Endodermal cell (in vitro differentiated cells): ENCODE data around the gene FPR2. TPM values are rescaled to one million over a fixed set of nuclear protein-coding genes. Genes with fewer than 3 reads are reported as not detected.

Experiments
- DNase-seq: peaks from one replicate; pipeline ENCODE4 v3.0.0-alpha.2; 2017
- H3K27ac ChIP-seq: 2 replicates; pipeline ENCODE4 v1.5.1; 2013; ENCODE audit warnings: mild to moderate bottlenecking, low read depth, low read length, moderate library complexity
- H3K27me3 ChIP-seq: 2 replicates; pipeline ENCODE4 v1.6.1; 2013; ENCODE audit warnings: mild to moderate bottlenecking, low read length, moderate library complexity; ENCODE audit not compliant: insufficient read depth, control insufficient read depth, poor library complexity, severe bottlenecking
- H3K36me3 ChIP-seq: 2 replicates; pipeline ENCODE4 v1.7.0; 2013; ENCODE audit warnings: mild to moderate bottlenecking, low read length, moderate library complexity; ENCODE audit not compliant: control insufficient read depth, insufficient read depth
- H3K4me1 ChIP-seq: one replicate; pipeline ENCODE4 v1.7.0; 2013; ENCODE audit warnings: low read length; ENCODE audit not compliant: control insufficient read depth, insufficient read depth
- H3K4me3 ChIP-seq: 2 replicates; pipeline ENCODE4 v1.5.1; 2013; ENCODE audit warnings: mild to moderate bottlenecking, low read length, moderate library complexity
- H3K9ac ChIP-seq: 2 replicates; pipeline ENCODE4 v1.6.1; 2013; ENCODE audit warnings: mild to moderate bottlenecking, low read length, moderate library complexity; ENCODE audit not compliant: poor library complexity, severe bottlenecking; ENCODE audit errors: extremely low read depth
- H3K9me3 ChIP-seq: 2 replicates; pipeline ENCODE4 v1.6.1; 2013; ENCODE audit warnings: mild to moderate bottlenecking, low read length, moderate library complexity; ENCODE audit not compliant: control insufficient read depth
- H3K27ac Mint-ChIP-seq: 2 replicates; pipeline ENCODE4 v1.8.0; 2020; ENCODE audit warnings: mixed read lengths
- H3K27me3 Mint-ChIP-seq: 2 replicates; pipeline ENCODE4 v1.8.0; 2021; ENCODE audit warnings: mild to moderate bottlenecking, mixed read lengths; ENCODE audit not compliant: insufficient read depth
- H3K36me3 Mint-ChIP-seq: 2 replicates; pipeline ENCODE4 v1.8.0; 2020; ENCODE audit warnings: low read depth, mixed read lengths
- H3K4me1 Mint-ChIP-seq: 2 replicates; pipeline ENCODE4 v1.8.0; 2020; ENCODE audit warnings: mixed read lengths
- H3K4me3 Mint-ChIP-seq: 2 replicates; pipeline ENCODE4 v1.8.0; 2020; ENCODE audit warnings: mild to moderate bottlenecking, moderate library complexity, mixed read lengths
- H3K9me3 Mint-ChIP-seq: 2 replicates; pipeline ENCODE4 v1.8.0; 2020; ENCODE audit warnings: mild to moderate bottlenecking, mixed read lengths
- WGBS, 2 experiments: methylation state at CpG; one replicate each; pipeline versions ENCODE4 v1.1.5 to v1.1.7; 2013; ENCODE audit warnings: missing lambda C conversion rate in 2 of 2, mixed read lengths in 1 of 2; ENCODE audit not compliant: insufficient coverage in 1 of 2, insufficient read length in 1 of 2; 5-methylcytosine and 5-hydroxymethylcytosine counted together
- total RNA-seq, 2 donors: library from RNA; stranded (reverse); fragmentation: NEBNext Ultra II Directional in 1 of 2; extraction: Animal tissue kit (Norgen Biotek cat#: 25700) in 1 of 2; gene quantifications; 2 replicates in 1 of 2; 3 replicates in 1 of 2; pipeline ENCODE4 v1.2.1, GENCODE V29; 2021
- TF ChIP-seq, protein P1 (sequence below): fragments of 200-600 bp; sonication (generic); conservative IDR thresholded peaks from 2 replicates; pipeline ENCODE4 v1.5.0; 2021; ENCODE audit warnings: antibody characterized with exemption, mild to moderate bottlenecking

The FPR2 gene
- total RNA-seq, 2 donors from 2014 or later: 0.11 TPM; not detected in 1

DNA sequence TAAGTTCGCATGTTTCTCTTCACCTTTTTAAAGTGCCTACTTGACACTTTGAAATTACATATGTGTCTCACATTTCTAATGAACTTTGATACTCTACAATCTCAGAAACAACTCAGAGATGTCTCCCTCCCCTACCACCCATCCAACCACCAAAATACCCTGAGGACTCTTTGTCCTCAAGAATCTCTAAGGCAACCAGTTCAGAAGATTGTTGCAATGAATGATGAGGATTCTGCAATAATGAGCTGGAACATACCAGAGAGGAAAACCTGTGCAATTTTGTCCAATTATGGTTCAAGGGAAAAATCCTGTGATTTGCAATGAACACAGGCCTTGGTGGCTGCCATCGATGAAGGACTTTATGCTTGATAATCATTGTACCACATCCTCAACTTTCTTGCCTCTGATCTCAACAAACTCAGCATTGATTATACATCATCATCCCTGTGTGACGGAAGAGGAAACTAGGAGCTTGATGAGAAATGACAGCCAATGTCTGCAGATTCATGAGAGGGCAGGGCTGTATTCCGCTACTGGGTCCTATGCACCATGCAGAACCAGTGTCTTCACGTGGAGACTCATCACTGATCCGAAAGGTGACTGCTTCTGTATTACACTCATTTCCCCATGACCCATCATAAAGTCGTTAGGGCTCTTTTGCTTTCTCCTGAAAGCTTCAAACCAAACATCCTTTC lies 10.4 kb upstream of the FPR2 start:
- no peak overlapping the region for H3K4me3 Mint-ChIP-seq

DNA sequence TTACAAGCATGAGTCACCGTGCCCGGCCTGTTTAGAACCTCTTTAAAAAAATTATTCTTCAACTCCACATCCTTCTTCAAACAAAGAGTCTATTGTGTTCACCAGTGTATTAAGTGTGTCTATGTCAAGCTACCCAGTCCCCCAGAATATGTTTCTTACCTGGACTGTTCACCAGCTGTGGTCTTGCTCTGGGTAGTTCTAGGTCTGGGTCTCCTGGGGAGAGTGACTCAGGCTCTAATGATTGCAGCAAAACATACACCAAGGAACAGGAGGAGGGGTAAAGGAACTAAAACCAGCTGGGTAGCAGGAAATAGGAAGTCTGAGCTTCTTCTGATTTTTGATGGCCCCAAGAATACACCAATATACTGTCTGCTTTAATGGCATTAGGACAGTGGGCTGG lies 9.3 kb upstream of the FPR2 start, which contains the start of gene FPR1:
Gene FPR1, minus strand, starts transcription at position 224 of the 400 bp plus-strand sequence. CDS start 4,884 bp downstream, outside the sequence.
- TF ChIP-seq, protein P1, sequence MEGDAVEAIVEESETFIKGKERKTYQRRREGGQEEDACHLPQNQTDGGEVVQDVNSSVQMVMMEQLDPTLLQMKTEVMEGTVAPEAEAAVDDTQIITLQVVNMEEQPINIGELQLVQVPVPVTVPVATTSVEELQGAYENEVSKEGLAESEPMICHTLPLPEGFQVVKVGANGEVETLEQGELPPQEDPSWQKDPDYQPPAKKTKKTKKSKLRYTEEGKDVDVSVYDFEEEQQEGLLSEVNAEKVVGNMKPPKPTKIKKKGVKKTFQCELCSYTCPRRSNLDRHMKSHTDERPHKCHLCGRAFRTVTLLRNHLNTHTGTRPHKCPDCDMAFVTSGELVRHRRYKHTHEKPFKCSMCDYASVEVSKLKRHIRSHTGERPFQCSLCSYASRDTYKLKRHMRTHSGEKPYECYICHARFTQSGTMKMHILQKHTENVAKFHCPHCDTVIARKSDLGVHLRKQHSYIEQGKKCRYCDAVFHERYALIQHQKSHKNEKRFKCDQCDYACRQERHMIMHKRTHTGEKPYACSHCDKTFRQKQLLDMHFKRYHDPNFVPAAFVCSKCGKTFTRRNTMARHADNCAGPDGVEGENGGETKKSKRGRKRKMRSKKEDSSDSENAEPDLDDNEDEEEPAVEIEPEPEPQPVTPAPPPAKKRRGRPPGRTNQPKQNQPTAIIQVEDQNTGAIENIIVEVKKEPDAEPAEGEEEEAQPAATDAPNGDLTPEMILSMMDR: no peak
- no peak for DNase-seq
- Mint-ChIP-seq H3K4me1 (no peaks in the 10 kb centered on the region), H3K36me3 (no peaks in the 10 kb centered on the region), H3K27me3 (peaks cover 15% of the 10 kb centered on the region), H3K27ac (no peak within 1 kb of the TSS), H3K4me3 (no peak within 1 kb of the TSS), H3K9me3 (peaks cover 9% of the 10 kb centered on the region)
- Histone ChIP-seq H3K27me3 (no peaks in the 10 kb centered on the region), H3K27ac (no peak within 1 kb of the TSS), H3K4me3 (no peak within 1 kb of the TSS), H3K36me3 (no peaks in the 10 kb centered on the region), H3K9me3 (no peaks in the 10 kb centered on the region), H3K4me1 (no peaks in the 10 kb centered on the region), H3K9ac (no peak within 1 kb of the TSS)
- WGBS, 2 experiments: 92% methylated on average over 2 of the region's 2 CpGs; no CpG with 5 or more reads in 1 of the 2 experiments

More for the DNA sequence above, 10.4 kb upstream of the FPR2 start:
- Mint-ChIP-seq H3K9me3 (peaks cover 9% of the 10 kb centered on the region), H3K27ac (no peak overlapping the region), H3K27me3 (peaks cover 6% of the 10 kb centered on the region), H3K36me3 (no peaks in the 10 kb centered on the region), H3K4me1 (no peaks in the 10 kb centered on the region)
- WGBS, 2 experiments: 85 to 87% methylated on average over 5 to 7 of the region's 7 CpGs
- H3K4me3 ChIP-seq: no peak overlapping the region
- TF ChIP-seq, protein P1: no peak
- H3K4me1 ChIP-seq: no peaks in the 10 kb centered on the region
- no peak overlapping the region for H3K9ac ChIP-seq
- no peaks in the 10 kb centered on the region for H3K27me3 ChIP-seq
- no peaks in the 10 kb centered on the region for H3K36me3 ChIP-seq
- no peak for DNase-seq
- no peak overlapping the region for H3K27ac ChIP-seq
- H3K9me3 ChIP-seq: no peaks in the 10 kb centered on the region

DNA sequence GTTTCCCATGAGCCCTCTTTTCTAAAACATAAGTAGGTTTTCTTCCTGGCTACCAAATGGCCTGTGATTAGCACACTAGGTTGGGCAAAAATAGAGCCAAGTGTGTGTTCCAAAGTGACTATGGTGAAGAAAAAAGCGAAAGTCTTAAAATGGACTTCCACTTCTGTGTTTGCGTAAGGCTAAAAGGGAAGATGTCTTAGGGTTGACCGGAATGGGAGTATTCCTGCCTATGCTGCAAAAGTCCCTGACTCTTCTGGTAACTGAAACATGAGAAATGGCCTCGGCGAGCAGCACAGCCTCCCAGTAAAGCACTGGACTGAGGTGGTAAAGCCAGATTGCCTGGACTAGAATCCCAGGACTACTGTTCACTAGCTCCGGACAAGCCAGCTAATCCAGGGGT lies 6.9 kb upstream of the FPR2 start:
- TF ChIP-seq, protein P1: no peak
- H3K4me3 Mint-ChIP-seq: no peak overlapping the region
- H3K4me1 Mint-ChIP-seq: no peaks in the 10 kb centered on the region
- no peak overlapping the region for H3K27ac Mint-ChIP-seq
- Histone ChIP-seq H3K4me3 (no peak overlapping the region), H3K4me1 (no peaks in the 10 kb centered on the region), H3K27ac (no peak overlapping the region), H3K36me3 (no peaks in the 10 kb centered on the region), H3K9me3 (no peaks in the 10 kb centered on the region), H3K27me3 (no peaks in the 10 kb centered on the region), H3K9ac (no peak overlapping the region)
- H3K9me3 Mint-ChIP-seq: peaks cover 9% of the 10 kb centered on the region
- H3K36me3 Mint-ChIP-seq: no peaks in the 10 kb centered on the region
- peaks cover 16% of the 10 kb centered on the region for H3K27me3 Mint-ChIP-seq
- no peak for DNase-seq
- WGBS, 2 experiments: 92% methylated on average over 6 of the region's 6 CpGs
